CD4-positive, alpha-beta T cell (primary cell): ENCODE measurements around the gene CCDC187. TPM values are rescaled to one million over a fixed set of nuclear protein-coding genes. Genes with fewer than 3 reads are reported as not detected.

Experiments
- ATAC-seq: fragments of 200-7000 bp; cut with Tn5 transposase; one replicate; pipeline ENCODE4 v1.10.0; 2022; ENCODE audit warnings: mild to moderate bottlenecking; ENCODE audit not compliant: poor library complexity
- CTCF ChIA-PET: fragments of 350-600 bp; sonication (Branson Sonifier 250); formaldehyde crosslinking; loops from one replicate; lab custom pipeline; 2021; ENCODE audit warnings: antibody characterized with exemption, inconsistent platforms; lab: Charles Lee
- POLR2A ChIA-PET: fragments of 350-600 bp; sonication (Branson Sonifier 250); formaldehyde crosslinking; loops from one replicate; lab custom pipeline; 2021; ENCODE audit warnings: antibody characterized with exemption, inconsistent platforms; lab: Charles Lee
- DNase-seq, 14 experiments: peaks; one replicate each; pipeline ENCODE4 v3.0.0-alpha.2; 2013 to 2020; ENCODE audit warnings: mixed read lengths in 2 of 14
- H3K27ac ChIP-seq, 2 donors: one replicate each; pipeline versions ENCODE4 v1.5.1 to v1.7.0; 2013; ENCODE audit warnings: low read length in 2 of 2, low read depth in 1 of 2, mild to moderate bottlenecking in 1 of 2
- H3K27me3 ChIP-seq, 2 experiments: 1 replicate in 1 of 2; 2 replicates in 1 of 2; pipeline versions ENCODE4 v1.6.1 to v1.7.0; 2013; ENCODE audit warnings: low read length in 2 of 2, control low read depth in 1 of 2, mild to moderate bottlenecking in 1 of 2, moderate library complexity in 1 of 2; ENCODE audit not compliant: insufficient read depth in 2 of 2, control insufficient read depth in 1 of 2
- H3K36me3 ChIP-seq: one replicate; pipeline ENCODE4 v1.6.1; 2013; ENCODE audit warnings: low read length, control low read depth; ENCODE audit not compliant: insufficient read depth
- H3K4me1 ChIP-seq: one replicate; pipeline ENCODE4 v1.6.1; 2013; ENCODE audit warnings: low read length, control low read depth; ENCODE audit not compliant: insufficient read depth
- H3K4me3 ChIP-seq: one replicate; pipeline ENCODE4 v1.5.1; 2013; ENCODE audit warnings: mild to moderate bottlenecking, low read length, moderate library complexity
- H3K9me3 ChIP-seq, 2 experiments: 1 replicate in 1 of 2; 2 replicates in 1 of 2; pipeline versions ENCODE4 v1.6.1 to v1.7.0; 2013; ENCODE audit warnings: low read length in 2 of 2, mild to moderate bottlenecking in 2 of 2, control low read depth in 1 of 2, moderate library complexity in 1 of 2; ENCODE audit not compliant: control insufficient read depth in 1 of 2, insufficient read depth in 1 of 2
- H3K27ac Mint-ChIP-seq: one replicate; pipeline ENCODE4 v1.8.0; 2020; ENCODE audit warnings: mixed read lengths
- H3K27me3 Mint-ChIP-seq: one replicate; pipeline ENCODE4 v1.8.0; 2021; ENCODE audit warnings: mixed read lengths
- H3K36me3 Mint-ChIP-seq: one replicate; pipeline ENCODE4 v1.8.0; 2021; ENCODE audit warnings: low read depth, mixed read lengths
- H3K4me1 Mint-ChIP-seq: one replicate; pipeline ENCODE4 v1.8.0; 2021; ENCODE audit warnings: low read depth, mixed read lengths
- H3K4me3 Mint-ChIP-seq: one replicate; pipeline ENCODE4 v1.8.0; 2020; ENCODE audit warnings: mild to moderate bottlenecking, mixed read lengths
- H3K9me3 Mint-ChIP-seq: one replicate; pipeline ENCODE4 v1.8.0; 2020; ENCODE audit warnings: mixed read lengths
- intact Hi-C, 2 experiments: fragments of 100-400 bp; cut with DNase I in 1 of 2; cut with micrococcal nuclease in 1 of 2; formaldehyde crosslinking; loops; one replicate each; pipeline versions ENCODE4 v1.15.1 to v1.9.0; 2023 to 2025; cut with DNase I, micrococcal nuclease
- total RNA-seq, 174 experiments: library from RNA in 2 of 174; stranded (reverse) in 2 of 174; gene quantifications; one replicate each; pipeline ENCODE4 v1.2.3 and lab custom pipeline; 2021 to 2026
- TF ChIP-seq, protein P1 (sequence below): fragments of 200-600 bp; IDR thresholded peaks from one replicate; pipeline ENCODE4 v1.8.0; 2022; ENCODE audit warnings: antibody characterized with exemption, mild to moderate bottlenecking

CCDC187 gene
- total RNA-seq, 2 experiments from 2014 or later, result not detected

DNA sequence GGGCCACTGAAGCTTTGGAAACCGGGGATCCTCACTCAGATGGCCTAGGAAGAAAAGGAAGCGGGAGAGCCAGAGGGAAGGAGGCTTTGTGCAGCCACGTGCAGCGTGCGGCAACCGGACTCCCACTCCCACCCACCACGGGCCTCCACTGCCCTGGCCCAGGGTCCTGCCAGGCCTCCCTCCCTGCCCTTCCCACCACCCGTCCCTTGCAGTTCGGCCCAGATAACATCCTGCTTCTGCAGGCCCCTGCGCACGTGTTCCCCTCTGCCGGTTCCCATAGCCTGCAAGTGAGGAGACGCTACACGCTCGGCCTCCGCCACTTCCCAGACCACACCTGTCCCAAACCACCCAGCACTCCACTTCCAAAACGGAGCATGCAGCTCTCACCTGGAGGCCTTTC lies 94.7 kb downstream of the CCDC187 start:
- Histone ChIP-seq H3K4me3 (no peak overlapping the region), H3K4me1 (no peaks in the 10 kb centered on the region), H3K36me3 (peaks cover 42% of the 10 kb centered on the region), H3K9me3 (peaks cover 0 to 23% of the 10 kb centered on the region in 2 experiments), H3K27me3 (peaks cover 5 to 6% of the 10 kb centered on the region in 2 experiments), H3K27ac (no peak overlapping the region)
- POLR2A ChIA-PET, result no interaction called here
- Mint-ChIP-seq H3K27me3 (peaks cover 5% of the 10 kb centered on the region), H3K9me3 (no peaks in the 10 kb centered on the region), H3K4me1 (no peaks in the 10 kb centered on the region), H3K36me3 (peaks cover 56% of the 10 kb centered on the region), H3K27ac (no peak overlapping the region), H3K4me3 (no peak overlapping the region)
- ATAC-seq (no peak), DNase-seq (no peak)
- TF ChIP-seq, protein P1, sequence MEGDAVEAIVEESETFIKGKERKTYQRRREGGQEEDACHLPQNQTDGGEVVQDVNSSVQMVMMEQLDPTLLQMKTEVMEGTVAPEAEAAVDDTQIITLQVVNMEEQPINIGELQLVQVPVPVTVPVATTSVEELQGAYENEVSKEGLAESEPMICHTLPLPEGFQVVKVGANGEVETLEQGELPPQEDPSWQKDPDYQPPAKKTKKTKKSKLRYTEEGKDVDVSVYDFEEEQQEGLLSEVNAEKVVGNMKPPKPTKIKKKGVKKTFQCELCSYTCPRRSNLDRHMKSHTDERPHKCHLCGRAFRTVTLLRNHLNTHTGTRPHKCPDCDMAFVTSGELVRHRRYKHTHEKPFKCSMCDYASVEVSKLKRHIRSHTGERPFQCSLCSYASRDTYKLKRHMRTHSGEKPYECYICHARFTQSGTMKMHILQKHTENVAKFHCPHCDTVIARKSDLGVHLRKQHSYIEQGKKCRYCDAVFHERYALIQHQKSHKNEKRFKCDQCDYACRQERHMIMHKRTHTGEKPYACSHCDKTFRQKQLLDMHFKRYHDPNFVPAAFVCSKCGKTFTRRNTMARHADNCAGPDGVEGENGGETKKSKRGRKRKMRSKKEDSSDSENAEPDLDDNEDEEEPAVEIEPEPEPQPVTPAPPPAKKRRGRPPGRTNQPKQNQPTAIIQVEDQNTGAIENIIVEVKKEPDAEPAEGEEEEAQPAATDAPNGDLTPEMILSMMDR, result no peak
- intact Hi-C loops, result no loop called here
- CTCF ChIA-PET, result no interaction called here

DNA sequence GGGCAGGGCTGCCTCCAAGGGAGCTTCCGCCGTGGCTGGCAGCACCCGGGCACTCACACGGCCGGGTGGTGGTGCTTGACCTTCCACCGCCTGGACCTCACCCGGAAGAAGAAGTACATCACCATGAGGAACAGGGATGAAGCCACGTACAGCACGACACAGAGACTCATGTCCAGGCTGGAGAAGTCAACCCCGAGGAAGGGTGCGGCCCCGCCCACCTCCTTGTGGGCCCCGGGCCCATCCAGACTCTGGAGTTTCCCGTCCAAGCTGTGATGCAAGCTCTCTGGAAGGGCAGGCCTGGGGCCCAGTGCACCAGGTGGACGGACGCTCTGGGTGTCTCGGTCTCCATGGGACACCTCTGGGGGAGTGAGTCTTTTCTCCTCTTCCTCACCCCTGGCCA lies 95.2 kb downstream of the CCDC187 start:
- POLR2A ChIA-PET, result no interaction called here
- no peaks in the 10 kb centered on the region for H3K9me3 Mint-ChIP-seq
- H3K4me3 Mint-ChIP-seq, result no peak overlapping the region
- H3K27ac ChIP-seq, result no peak overlapping the region
- no peak for DNase-seq
- peaks cover 11% of the 10 kb centered on the region for H3K27me3 Mint-ChIP-seq
- no peak overlapping the region for H3K4me3 ChIP-seq
- no peaks in the 10 kb centered on the region for H3K4me1 Mint-ChIP-seq
- H3K27me3 ChIP-seq, result peaks cover 11 to 12% of the 10 kb centered on the region in 2 experiments
- CTCF ChIA-PET, result no interaction called here
- no peak for ATAC-seq
- peaks cover 50% of the 10 kb centered on the region for H3K36me3 Mint-ChIP-seq
- TF ChIP-seq, protein P1, result no peak
- intact Hi-C loops, result no loop called here
- peaks cover 0 to 23% of the 10 kb centered on the region in 2 experiments for H3K9me3 ChIP-seq
- H3K36me3 ChIP-seq, result peaks cover 36% of the 10 kb centered on the region
- no peaks in the 10 kb centered on the region for H3K4me1 ChIP-seq
- no peak overlapping the region for H3K27ac Mint-ChIP-seq

DNA sequence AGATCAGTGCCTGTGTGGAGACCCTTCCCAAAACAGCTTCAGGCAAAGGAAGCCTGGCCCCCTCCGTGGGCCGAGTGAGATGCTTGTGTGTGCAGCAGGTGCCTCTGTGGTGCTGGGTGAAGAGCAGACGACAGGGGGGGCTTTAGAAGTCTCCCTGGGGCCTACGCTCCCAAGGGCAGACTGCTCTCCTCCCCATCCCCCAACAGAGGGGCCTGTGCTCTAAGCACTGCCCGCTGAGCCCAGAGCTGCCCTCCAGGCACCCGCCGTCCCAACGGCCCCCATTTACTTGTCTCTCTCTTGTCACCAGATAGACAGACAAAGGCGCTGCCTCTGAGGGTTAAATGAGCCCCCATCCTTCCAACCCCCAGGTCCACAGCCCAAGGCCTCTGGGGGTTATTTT lies 96.3 kb downstream of the CCDC187 start:
- Mint-ChIP-seq H3K27ac (no peak overlapping the region), H3K4me1 (no peaks in the 10 kb centered on the region), H3K4me3 (no peak overlapping the region), H3K27me3 (peaks cover 15% of the 10 kb centered on the region), H3K36me3 (peaks cover 39% of the 10 kb centered on the region), H3K9me3 (no peaks in the 10 kb centered on the region)
- TF ChIP-seq, protein P1, result no peak
- DNase-seq (no peak), ATAC-seq (no peak)
- Histone ChIP-seq H3K27ac (no peak overlapping the region), H3K27me3 (peaks cover 17% of the 10 kb centered on the region in 2 experiments), H3K4me1 (no peaks in the 10 kb centered on the region), H3K9me3 (peaks cover 0 to 26% of the 10 kb centered on the region in 2 experiments), H3K36me3 (peaks cover 30% of the 10 kb centered on the region), H3K4me3 (no peak overlapping the region)
- ChIA-PET POLR2A (no interaction called here), CTCF (no interaction called here)
- intact Hi-C loops, result no loop called here
